Measurements from ENCODE around the gene ADAM21. TPM values are rescaled to one million over a fixed set of nuclear protein-coding genes. Genes with fewer than 3 reads are reported as not detected.

The ADAM21 gene
- 0.99 and 1.5 TPM in 2 replicates for total RNA-seq

DNA sequence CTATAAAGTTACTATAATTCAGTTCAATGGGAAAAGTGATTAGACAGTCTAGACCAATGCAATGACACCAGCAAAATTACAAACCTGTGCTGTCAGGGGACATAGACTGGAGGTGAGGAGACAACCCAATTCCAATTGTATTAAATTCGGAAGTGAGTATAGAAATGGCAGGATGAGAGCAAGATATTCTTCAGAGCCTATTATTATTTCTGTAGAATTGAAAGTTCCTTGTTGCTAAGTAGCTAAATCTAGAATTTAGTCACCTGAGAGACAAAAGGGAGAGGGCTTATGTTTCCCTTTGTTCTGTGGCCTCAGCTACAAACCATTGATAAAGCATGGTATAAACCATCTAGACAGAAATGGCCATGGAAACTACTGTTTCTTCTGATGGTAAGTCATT, at the start of gene ADAM21:
Gene ADAM21 (plus strand): TSS at position 301 of the 400 bp plus-strand sequence. CDS start 5,326 bp downstream, outside the sequence.

DNA sequence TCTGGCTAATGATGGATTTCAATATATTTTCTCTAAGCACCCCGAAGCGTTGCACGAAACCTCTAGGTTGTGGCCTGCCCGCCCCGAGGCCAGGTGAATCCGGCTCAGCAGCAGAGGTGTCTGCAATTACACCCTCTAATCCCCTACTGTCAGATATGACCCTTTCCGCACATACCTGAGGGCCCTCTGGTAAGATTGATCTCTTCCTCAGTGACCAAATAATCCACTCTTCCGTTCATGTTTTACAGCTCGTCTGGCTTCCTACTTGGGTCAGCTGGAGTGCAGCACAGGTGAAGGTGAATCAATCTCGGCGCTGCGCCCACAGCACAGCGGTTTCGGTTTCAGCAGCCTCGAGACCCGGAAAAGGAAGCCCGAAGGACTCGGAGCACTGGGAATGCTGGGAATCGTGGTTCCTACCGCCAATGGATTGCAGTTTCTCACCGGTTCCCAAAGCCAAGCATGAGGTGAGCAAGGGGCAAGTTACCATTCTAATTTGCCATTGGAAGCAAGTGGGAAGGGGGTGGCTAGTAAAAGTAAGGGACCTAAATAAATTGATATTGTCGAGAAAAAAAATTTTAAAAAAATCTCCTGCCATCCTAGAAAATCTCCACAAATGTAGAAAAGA, 35.1 kb upstream of the ADAM21 start, which contains the start of gene SYNJ2BP:
Gene SYNJ2BP (minus strand): TSS at position 366 of the 625 bp plus-strand sequence. CDS start 127 bp downstream, at position 239.

Other genes starting within 250 kb of the ADAM21 start
- 31.4 and 58.3 TPM in 2 replicates for gene COX16, start 92.5 kb upstream of the ADAM21 start, total RNA-seq
- 16.0 and 18.0 TPM in 2 replicates for gene SYNJ2BP, start 35.1 kb upstream of the ADAM21 start, total RNA-seq
- 1.5 and 1.9 TPM in 2 replicates for gene ADAM20, start 82.8 kb downstream of the ADAM21 start, total RNA-seq
- gene MED6, start 148.5 kb downstream of the ADAM21 start, total RNA-seq, result 28.4 and 46.0 TPM in 2 replicates
- gene TTC9, start 189.7 kb downstream of the ADAM21 start, total RNA-seq, result 0.15 and 0.17 TPM in 2 replicates

Data from smooth muscle cell of trachea (primary cell).